Stimulated activated CD8-positive, alpha-beta memory T cell treated with anti-CD3 and anti-CD28 coated beads, Interleukin-15, amount 100 ng/mL, for 4 hours (primary cell): Measurements from ENCODE around the gene ANO9.

ENCODE experiments used
- DNase-seq, 2 donors: peaks; one replicate each; pipeline ENCODE4 v3.0.0-alpha.2; 2020; ENCODE audit warnings: low read depth in 2 of 2

ANO9 gene

DNA sequence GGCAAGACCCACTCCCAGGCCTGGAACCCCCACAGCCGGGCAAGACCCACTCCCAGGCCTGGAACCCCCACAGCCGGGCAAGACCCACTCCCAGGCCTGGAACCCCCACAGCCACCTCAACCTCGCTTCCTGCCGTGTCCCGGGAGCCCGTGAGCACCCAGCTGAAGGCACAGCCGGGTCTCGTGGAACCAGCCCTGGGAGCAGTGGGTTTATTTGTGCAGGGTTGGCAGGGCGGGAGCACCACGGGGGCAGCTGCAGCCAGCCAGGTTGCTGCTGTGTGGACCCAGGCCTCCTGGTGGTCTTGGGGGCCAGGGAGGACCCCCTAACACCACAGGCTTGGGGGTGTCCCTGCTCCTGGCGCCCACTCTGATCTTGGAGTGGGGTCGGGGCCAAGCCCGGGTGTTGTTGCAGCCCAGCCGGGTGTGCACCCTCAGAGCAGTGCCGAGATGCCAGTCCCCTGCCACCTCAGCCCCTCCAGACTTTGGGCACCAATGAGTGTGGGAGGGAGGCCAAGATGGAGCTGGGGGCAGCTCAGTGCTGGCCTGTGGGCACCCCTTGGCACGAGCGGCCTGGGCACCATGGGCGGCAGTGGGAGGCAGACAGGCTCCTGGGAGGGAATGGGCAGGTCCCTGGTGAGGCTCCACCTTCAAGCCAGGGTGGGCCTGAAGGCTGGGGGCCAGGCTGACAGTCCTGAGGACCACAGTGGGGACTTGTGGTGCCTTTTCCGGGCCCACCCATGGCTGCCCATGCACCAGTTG is 56.0 kb downstream of the ANO9 start:
- no peak for DNase-seq

DNA sequence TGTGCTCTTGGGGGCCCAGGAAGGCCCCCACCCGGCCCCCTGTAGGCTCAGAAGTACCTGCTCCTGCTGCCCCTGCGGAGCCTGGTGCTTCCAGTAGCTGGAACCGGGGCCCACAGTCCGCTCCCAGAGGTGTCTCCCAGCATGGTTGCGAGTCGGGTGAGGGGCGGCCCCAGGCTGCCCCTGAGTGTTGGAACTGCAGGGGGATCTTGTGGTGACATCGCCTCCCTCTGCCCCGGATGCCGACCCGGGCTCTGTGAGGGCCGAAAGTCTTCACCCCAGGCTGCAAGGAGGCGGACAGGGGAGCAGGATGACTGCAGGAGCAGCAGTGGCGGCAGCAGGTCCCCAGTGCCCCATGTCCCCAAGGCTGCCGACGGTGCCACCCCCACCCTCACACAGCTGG is 57.3 kb downstream of the ANO9 start:
- DNase-seq: no peak

DNA sequence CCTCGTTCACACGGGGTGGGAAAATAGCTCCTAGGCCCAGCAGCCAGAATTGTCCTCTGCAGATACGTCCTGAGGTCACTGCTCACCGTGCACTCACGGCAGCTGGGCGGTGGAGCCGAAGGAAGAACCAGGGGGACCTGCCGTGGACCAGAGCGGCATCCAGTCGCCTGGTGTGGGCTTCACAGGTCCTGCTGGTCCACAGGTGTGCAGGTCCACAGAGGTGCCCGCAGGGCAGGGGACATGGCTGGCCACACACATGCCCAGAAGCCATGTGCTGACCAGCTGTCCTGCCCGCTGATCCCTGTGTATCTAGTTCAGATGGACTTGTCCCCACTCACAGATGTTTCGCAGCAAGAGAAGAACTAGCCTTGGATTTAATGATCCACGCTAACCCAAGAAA is 58.4 kb downstream of the ANO9 start:
- DNase-seq: no peak

DNA sequence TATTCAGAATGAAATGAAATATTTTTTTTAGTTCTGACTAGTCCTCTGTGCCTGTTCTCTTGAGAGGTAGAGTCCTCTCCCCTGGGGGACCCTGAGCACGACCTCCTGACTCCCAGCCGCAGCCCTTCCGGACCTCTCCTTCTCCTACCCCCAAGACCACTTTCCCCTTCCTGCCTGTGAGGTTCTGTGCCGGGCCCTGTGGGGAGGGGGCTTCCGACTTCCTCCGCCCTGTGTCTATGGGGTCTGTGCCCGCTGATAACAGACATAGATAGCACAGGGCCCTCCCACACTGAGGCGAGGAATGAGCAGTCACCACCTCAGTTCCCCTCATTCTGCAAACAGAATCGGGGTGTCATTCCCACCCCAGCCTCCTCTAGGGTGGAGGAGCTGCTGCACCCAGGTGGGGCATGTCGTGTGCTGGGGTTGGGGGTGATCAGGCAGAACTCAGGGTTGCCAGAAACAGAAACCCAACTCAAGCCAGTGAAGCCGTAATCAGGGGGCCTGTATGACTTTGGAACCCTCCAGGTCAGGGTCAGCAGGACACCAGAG is 59.7 kb downstream of the ANO9 start:
- DNase-seq: no peak

DNA sequence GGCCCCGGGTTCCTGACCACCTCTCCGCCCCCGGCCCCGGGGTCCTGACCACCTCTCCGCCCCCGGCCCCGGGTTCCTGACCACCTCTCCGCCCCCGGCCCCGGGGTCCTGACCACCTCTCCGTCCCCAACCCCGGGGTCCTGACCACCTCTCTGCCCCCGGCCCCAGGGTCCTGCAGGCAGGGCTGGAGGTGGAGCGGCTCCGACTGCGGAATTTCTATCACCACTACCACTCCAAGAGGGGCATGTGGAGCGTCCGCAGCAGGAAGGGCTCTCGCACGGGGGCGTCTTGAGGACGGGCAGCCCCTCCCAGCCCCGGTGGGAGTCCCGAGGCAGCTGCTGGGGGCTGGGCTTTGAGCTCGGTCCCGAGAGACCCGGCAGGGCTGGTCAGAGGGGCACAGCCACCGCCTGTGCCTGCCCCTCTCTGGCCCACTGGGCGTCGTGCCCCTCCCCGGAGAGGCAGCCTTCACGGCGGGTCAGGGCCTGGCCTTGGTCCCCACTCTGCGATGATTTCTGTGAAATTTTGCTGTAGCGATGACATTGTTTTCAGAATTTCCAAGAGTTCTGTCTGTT is 60.2 kb downstream of the ANO9 start:
- DNase-seq: no peak

DNA sequence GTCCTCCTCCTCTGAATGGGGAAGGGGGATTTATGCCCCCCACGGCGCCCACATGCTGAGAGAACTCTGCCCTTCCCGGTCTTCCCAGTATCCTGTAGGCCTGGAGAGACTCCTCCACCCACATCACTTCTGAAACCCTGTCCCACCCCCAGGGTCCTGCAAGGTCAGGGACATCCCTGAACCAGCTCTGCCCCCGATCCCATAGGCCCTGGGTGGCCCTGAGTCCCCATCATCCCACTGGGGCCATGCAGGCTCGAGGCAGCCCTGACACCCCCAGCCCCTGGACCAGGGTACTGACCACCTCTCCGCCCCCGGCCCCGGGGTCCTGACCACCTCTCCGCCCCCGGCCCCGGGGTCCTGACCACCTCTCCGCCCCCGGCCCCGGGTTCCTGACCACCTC is 60.8 kb downstream of the ANO9 start:
- no peak for DNase-seq

DNA sequence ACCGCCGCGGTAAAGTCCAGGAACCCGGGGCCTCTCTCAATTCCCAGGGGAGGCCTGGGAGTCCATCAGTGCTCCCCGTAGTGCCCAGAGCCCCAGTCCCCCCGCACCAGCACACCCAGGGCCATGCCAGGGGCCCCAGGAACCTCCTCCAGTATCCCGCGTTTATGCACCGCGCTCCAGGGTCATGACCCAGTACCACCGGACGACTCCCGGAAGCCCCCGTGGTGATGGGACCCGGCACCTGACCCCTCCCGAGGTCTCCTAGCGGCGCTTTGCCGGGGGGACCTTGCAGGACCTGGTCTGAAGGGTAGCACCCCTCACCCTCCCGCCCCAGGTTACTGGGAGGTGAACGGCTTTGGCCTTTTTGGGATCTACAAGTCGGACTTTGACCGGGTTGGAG is 61.3 kb downstream of the ANO9 start:
- DNase-seq: no peak

DNA sequence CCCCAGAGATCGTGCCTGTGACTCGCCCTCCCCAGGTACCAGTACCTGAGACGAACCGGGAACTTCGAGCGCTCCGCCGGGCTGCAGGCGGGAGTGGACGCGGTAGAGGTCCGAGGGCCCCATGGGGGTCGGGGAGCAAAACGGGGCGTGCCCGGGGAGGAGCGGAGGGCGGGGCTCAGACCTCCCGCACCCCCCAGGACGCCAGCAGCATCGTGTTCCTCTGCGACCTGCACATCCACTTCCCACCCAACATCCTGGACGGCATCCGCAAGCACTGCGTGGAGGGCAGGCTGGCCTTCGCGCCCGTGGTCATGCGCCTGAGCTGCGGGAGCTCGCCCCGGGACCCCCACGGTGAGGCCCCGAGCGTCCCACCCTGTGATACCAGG is 61.7 kb downstream of the ANO9 start:
- no peak for DNase-seq

DNA sequence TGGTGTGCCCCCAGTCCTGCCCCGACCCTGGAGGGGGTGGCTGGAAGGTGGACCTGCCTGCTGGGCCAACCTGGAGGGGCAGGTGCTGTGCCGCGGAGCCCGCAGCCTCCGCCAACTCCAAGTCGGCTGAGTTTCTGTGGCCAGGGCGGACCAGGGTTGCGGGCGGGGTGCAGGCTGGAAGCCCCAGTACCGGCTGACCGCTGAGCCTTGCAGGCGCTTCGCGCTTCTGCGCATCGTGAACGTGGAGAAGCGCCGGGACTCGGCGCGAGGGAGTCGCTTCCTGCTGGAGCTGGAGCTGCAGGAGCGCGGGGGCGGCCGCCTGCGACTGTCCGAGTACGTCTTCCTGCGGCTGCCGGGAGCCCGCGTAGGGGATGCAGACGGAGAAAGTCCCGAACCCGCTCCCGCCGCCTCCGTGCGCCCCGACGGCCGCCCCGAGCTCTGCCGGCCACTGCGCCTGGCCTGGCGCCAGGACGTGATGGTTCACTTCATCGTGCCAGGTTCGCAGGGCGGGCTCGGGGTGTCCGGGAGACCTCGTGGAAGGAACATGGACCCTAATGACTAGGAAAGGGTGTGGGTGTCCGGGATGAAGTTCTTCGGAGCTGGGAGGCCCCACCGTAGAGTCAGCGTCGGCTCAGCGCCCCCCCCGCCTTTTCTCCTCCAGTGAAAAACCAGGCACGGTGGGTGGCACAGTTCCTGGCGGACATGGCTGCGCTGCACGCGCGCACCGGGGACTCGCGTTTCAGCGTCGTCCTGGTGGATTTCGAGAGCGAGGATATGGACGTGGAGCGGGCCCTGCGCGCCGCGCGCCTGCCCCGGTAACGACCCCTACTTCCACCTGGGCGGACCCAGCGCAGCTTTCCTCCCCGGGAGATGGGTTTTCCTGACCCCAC is 62.4 kb downstream of the ANO9 start:
- DNase-seq: no peak

DNA sequence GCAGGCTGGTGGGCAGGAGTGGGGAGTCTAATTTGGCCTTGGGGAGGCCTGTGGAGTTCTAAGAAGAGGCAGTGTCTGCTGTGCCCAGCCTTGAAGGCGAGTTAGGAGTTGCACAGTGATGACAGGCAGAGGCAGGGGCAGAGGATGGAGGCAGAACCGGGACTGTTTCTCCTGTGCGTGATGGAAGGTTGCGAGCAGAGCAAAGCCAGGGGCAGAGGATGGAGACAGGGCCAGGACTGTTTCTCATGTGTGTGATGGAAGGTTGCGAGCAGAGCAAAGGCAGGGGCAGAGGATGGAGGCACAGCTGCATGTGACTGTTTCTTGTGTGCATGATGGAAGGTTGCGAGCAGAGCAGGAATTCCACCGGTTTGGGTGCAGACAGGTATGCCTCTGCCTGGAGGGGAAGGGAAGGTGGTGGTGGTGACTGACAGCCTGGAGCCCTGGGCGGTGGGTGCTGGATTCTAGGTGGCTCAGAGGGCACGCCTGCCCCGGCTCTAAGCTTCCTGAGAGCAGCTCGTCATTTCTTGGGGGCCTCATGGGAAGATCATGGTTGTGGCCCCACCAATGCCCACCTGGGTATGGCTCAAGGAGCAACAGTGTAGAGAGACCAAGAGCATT is 63.8 kb downstream of the ANO9 start:
- DNase-seq: no peak

DNA sequence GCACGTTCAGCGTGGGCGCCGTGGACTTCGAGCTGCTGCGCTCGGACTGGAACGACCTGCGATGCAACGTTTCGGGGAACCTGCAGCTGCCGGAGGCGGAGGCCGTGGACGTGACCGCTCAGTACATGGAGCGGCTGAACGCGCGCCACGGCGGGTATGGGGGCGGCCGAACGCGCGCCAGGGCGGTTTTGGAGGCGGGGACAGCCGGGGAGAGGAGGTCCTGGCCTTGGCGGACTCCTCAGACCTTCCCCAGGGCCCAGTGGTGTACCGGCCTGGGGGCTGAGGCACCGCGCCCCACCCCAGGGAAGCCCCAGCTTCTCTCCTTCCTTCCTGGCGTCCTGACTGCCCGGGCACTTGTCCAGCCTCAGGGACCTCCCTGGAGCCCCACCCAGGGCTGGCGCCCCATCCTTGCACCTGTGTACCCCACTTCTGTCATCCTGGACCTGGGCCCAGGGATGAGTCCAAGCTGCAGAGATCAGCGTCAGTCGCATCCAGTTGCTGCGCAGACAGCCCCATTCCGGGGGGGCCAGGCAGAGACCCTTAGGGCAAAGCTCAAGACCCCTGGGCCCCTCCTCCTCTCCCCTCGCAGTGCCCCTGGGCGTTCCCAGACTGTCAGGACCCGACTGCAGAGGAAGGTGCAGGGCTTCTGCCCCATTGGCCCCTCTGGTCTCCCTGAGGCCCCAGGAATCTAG is 64.5 kb downstream of the ANO9 start:
- no peak for DNase-seq

DNA sequence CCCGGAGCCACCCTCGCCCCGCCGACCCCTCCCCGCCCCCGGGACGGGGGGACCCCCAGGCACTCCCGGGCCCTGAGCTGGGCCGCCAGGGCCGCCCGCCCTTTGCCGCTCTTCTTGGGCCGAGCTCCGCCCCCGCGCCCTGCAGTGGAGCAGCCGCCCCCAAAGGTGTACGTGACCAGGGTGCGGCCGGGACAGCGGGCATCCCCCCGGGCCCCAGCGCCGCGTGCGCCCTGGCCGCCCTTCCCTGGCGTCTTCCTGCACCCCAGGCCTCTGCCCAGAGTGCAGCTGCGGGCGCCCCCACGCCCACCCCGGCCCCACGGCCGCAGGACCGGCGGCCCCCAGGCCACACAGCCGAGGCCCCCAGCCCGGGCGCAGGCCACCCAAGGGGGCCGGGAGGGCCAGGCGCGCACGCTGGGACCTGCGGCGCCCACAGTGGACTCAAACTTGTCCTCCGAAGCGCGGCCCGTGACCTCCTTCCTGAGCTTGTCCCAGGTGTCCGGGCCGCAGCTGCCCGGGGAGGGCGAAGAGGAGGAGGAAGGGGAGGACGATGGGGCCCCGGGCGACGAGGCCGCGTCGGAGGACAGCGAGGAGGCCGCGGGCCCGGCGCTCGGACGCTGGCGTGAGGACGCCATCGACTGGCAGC is 65.2 kb downstream of the ANO9 start:
- DNase-seq: no peak

DNA sequence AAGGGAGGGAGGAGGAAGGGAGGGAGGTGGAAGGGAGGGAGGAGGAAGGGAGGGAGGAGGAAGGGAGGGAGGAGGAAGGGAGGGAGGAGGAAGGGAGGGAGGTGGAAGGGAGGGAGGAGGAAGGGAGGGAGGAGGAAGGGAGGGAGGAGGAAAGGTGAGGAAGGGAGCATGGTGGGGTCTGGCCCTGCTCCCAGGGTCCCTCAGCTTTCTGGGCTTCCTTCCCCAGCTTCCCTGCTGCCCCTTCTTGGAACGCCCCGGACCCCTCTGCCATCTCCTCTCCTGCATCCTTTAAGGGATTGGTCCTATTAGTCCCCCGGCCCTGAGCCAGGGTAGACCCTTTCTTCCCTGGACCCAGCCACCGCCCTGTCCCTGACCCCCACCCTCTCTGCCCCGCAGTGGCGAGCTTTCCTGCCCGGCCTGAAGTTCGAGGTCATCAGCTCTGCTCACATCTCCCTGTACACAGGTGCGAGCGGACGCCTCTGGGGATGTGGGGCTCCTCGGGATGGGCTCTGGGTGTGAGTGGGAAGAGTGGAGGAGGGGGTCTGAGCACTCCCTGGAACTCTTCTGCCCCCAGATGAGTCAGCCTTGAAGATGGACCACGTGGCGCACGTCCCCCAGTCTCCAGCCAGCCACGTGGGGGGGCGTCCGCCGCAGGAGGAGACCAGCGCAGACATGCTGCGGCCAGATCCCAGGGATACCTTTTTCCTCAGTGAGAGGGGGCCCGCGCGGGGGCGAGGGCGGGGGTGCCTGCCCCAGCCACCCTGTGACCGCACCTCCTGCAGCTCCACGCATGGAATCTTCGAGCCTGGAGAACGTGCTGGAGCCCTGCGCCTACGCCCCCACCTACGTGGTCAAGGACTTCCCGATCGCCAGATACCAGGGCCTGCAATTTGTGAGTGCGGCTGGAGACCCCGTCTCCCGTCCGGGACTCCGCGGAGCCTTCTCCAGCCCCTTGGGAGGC is 66.5 kb downstream of the ANO9 start:
- DNase-seq: no peak

DNA sequence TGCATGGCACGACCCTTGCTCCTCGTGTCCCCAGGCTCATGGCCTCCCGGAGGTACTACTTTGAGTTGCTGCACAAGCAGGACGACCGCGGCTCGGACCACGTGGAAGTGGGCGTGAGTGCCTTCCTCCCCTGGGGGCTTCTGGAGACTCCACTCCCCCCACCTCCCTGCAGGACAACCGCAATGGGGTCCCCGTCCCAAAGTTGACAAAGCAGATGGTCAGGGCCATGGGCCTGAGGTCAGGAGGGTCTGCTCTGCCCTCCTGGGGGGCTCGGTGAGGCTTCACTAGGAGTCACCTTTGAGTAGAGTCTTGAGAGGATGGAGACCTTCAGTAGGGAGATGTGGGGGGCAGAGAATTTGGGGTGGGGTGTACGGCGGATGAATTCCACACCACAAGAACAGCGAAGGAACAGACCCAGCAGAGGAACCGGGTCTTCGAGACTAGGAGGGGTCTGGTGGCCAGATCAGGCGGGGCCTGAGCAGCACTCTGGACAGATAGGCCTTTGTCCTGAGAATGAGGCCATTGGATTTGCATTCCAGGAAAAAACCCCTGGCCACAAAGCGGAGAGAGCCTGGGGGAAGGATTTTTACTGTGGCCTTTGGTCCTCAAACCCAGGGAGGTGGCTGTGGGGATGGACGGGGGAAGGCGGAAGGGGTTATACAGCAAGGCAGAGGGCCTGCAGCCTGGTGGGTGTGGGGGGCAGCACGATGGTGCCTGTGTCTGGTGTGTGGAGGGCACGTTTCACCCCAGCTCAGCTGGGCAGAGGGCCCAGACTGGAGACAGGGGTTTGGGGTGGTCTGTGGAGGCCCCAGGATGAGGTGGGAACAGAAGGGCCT is 67.9 kb downstream of the ANO9 start:
- DNase-seq: no peak

DNA sequence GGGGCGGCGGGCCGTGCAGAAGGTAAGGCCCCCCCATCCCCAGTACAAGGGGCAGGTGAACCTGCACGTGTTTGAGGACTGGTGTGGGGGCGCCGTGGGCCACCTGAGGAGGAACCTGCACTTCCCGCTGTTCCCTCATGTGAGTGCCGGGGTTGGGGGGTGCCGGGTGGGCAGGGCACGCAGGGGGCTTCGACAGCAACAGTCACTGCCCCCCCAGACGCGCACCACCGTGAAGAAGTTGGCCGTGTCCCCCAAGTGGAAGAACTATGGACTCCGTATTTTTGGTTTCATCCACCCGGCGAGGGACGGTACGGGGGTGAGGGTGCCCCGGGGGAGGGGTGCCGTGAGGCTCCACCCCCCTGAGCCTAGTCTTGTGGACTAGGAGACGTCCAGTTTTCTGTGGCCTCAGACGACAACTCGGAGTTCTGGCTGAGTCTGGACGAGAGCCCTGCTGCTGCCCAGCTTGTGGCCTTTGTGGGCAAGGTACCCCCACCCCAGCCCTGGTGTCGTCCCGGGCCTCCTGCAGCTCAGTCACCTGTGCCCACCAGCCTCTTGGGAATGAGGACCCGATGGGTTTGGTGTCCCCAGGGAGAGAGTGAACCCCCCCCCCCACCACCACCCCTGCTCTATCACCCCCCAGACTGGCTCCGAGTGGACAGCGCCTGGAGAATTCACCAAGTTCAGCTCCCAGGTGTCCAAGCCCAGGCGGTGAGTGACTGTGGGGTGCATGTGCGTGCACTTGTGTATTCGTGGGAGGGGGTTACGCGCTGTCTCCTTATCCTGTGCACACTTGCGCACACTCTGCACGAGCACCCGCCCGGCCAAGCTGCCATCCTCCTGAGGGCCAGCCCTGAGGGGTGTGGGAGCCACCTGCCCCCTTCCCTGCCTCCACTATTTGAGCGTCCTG is 68.7 kb downstream of the ANO9 start:
- no peak for DNase-seq

DNA sequence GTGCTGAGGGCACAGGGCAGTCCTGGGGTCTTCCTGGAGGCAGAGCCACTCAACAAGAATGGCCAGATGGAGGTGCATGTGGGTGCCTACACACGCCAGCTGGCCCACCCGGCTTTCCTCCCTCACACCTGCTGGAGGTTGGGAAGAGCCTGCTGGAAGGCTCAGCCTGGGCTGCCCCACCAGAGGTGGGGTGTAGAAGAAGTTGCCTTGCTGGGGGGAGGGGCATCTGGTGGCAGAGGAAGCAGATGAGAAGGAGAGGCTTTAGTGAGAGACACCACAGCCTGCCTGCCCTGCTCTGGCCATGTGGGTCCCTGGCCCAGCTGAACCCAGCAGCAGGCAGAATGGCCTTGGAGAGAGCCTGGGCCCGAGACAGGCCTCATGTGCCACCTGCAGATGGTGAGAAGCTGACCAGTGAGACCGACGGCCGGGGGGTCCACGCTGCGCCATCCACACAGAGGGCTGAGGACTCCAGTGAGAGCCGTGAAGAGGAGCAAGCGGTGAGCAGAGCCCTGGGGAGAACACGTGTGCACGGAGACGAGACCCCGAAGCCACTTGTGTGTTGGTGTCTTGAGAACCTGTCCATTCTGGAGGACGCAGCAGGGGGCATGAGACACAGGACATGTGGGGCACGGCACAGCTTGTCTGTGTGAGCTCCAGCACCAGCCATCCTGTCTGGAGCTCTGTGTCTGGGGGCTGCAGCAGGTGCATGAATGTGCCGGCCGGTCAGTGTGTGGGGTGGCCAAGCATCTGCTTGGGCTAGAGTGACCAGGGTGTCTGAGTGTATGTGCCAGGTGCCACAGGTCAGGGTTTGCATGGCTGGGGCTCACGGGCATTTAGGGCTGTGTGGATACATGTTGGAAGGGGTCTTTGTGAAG is 69.9 kb downstream of the ANO9 start:
- no peak for DNase-seq

DNA sequence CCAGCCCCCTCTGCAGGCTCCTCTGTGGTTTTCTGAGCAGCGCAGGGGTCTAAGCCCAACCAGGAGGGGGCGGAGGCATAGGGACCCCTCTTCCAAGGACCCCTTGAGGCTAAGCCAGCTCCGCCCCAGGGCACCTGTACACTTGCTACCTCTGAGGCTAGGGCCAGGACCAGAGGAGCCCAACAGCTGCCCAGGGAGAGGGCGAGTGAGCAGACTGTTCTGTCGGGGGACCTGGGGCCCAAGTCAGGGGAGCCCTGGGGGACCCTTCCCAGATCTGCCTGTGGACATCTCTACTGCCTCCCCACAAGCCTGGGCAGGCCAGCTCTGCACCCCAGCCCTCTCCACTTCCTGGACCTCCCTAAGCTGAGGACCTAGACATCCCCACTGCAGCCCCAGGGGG is 70.8 kb downstream of the ANO9 start:
- no peak for DNase-seq
